HG03135 (cell line): ENCODE results near the gene GALNT2.

Experiments
- ATAC-seq: cut with Tn5 transposase; IDR thresholded peaks from one replicate; pipeline ENCODE4 v1.9.1; 2021; ENCODE audit warnings: mild to moderate bottlenecking, moderate library complexity; ENCODE audit not compliant: unreplicated experiment

Gene GALNT2

DNA sequence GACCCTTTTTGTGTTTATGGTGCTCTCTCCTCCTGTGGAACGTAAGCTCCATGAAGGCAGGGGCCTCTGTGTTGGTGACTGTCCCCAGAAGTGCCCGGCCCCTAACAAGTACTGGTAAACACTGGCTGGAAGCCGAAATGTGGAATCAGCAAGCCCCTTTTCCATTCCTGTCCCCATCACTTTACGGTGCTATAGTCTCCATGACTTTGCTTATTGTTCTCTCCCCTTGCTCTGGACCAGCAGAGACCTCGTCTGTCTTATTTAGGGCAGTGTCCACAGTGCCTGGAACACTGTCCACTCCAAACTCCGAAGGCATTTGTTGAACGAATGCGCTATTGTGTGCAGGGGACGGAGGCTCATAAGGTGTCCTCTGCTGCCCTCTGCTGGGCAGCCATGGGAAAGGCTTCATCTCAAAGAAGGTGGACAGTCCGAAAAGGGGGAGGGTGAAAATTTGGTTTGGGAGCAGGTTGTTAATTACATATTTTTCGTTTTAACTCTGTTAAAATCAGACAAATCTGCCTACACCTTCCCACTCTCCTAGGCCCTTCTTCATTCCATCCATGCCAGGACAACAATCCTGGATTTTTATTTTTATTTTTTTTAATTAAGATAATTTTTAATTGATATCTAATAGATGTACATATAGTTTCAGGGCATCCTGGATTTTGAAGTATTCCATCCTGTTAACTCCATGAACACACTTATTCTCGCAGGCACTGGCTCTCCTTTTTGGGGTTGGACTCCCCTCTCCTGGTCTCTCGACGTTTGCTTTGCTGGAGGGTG lies 243.5 kb downstream of the GALNT2 start:
- peak; percentile 50 for ATAC-seq

- no peak for ATAC-seq
Observed at GRCh38 chr1:230312676-230313075, 245.6 kb downstream of the GALNT2 start.

DNA sequence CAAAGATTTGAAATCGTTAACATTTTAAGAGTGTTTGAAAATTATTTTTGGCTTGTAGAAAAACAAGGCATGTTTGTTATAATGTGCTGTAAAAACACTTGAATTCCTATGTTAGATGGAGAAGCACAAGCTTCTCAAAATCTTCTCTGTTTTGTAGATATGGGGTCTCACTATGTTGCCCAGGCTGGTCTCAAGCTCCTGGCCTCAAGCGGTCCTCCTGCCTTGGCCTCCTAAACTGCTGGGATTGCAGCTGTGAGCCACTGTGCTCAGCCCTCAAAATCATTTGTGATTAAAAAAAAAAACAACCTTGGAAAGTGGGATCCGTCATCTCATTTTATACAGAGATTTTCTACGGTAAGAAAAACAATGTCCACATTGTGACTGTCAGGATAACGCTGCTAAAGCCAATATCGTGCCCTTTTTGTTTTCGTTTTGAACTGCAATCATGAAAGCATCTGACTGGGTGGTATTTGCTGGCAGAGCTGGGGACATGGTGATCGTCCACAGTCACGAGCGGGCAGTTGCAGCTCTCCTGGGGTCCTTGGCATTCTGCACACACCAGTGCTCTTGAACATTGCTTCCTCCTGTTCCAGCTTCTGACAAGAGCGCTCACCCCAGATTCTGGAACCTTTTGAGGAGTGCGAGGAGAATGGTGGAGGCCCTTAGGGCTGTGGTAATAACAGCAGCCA lies 246.6 kb downstream of the GALNT2 start:
- ATAC-seq, result no peak

DNA sequence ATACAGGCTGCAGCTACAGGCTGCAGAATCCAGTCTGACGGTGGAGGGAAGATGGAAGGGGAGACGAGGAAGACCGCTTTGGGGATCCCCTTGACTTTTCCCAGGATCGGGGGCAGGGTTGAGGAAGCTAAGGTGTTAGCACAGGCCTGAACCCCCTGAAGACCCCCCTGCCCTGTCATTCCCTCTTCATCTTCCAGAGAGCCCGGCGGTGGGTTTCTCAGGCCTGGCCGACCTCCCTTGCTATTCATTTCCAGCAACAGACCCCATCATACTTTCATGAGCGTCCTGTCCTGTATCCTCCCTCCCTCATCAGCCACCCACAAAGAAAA lies 247.1 kb downstream of the GALNT2 start:
- ATAC-seq, result no peak

GRCh38 chr1:230315099-230315498 lies 248.1 kb downstream of the GALNT2 start:
- ATAC-seq, result no peak

- no peak for ATAC-seq
Observed at GRCh38 chr1:230316864-230317745, 250.1 kb downstream of the GALNT2 start.

DNA sequence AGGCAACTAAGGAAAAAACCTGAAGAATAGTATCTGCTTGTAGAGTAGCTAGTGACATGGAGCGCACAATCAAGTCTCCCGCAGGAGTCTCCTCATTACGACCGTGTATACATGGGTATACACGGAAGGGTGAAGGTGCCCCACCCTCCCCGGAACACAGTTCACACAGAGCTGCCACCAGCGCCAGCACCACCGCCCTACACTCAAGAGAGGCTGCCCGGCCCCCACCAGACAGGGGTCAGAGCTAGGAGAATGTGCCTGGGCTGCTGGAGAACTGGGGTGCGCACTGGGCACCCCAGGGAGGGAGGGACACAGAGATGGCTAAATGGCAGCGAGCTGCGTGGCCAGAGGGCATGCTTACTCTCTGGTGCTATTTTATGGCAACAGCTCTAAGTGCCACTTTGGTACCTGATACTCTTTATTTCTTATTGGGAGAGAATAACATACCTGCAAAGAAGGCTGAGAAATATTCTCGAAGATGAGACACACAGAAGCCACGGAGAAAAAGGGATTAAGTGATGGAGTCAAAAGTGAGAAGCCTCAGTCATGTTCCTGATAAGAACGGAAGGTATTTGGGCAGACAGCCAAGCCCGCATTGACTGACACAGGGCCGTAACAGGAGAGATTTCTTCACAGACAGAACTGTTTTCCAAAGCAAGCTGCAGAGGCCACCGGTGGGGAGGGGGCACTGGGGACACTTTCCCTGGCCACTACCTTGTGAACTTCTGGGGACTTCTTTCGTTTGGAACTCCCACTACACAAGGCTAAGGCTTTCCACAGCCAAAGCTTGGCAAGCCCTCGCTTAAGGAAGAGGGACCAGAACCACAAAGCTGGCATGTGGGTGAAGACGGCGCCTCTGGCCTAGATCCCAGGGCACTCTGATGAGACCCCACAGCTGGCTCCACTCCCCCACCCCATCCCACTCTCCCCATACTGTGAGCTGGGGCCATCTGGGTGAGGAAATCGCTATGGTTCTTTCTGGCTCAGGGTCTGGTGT lies 251.1 kb downstream of the GALNT2 start:
- ATAC-seq, result no peak

GRCh38 chr1:230319014-230319747 lies 252.1 kb downstream of the GALNT2 start:
- ATAC-seq, result no peak

GRCh38 chr1:230320804-230321203 lies 253.8 kb downstream of the GALNT2 start:
- ATAC-seq, result no peak

DNA sequence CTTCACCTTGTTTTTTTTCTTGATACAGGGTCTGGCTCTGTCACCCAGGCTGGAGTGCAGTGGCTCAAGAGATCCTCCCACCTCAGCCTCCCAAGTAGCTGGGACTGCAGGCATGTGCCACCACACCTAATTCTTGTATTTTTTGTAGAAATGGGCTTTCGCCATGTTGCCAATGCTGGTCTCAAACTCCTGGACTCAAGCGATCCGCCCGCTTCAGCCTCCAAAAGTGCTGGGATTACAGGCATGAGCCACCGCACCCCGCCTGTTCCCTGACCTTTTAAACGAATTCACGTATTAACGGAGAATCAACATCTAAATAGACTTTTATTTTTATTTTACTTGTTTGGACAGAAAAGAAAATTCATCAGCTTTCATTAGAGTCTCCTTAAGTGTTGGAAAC lies 254.3 kb downstream of the GALNT2 start:
- no peak for ATAC-seq

GRCh38 chr1:230321741-230322420 lies 254.8 kb downstream of the GALNT2 start:
- no peak for ATAC-seq

GRCh38 chr1:230322421-230322756 lies 255.4 kb downstream of the GALNT2 start:
- no peak for ATAC-seq

DNA sequence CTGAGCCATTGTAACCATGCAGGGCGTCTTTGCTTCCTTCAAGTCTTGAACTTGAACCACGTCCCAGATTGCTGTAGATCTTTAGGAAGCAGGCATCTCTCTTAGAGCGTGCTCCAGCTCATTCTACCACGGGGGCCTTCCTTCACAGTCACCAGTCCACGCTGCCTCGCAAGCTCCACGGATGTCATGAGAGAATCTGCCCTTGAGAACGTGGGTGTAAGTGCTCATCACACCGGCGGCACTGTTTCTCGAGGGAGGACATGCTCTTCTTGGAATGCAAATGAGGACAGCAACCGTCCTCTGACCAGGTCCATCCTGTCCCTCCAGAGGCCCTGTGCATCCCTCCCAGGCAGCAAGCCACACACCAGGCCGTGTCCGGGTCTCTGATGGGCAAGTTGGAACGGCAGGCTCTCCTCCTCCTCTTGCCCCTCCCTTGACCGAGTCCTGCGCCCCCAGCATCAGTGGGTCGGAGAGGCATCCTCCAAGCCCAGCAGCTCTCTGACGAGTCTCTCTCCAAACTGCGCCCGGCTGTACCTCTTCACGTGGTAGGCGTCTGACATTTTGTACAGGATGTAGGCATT lies 256.0 kb downstream of the GALNT2 start:
- no peak for ATAC-seq

- ATAC-seq, result no peak
Observed at GRCh38 chr1:230323686-230324085, 256.6 kb downstream of the GALNT2 start.

- no peak for ATAC-seq
Observed at GRCh38 chr1:230326971-230327891, 260.2 kb downstream of the GALNT2 start.

DNA sequence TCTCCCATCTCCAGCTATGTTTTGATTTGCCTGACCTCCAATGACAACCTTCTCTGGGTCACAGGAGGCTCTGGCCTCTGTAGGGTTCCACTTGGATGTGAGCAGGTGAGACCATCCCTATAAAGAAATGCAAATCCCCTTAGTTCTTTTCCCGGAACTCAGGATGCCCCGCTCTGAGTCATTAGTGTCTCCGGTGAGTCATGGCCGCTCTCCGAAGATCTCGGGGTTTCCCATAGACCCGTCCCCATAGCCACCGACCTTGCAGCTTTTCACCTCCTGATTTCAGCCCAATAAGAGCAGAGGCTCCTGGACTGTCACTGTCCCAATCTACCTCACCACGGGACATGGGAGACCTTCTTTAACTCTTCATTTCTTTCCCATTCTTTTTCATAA lies 260.9 kb downstream of the GALNT2 start:
- no peak for ATAC-seq

- no peak for ATAC-seq
Observed at GRCh38 chr1:230328342-230329015, 261.4 kb downstream of the GALNT2 start.
